ENCODE measurements around the gene LTBP4. TPM values are rescaled to one million over a fixed set of nuclear protein-coding genes. Genes with fewer than 3 reads are reported as not detected.

The LTBP4 gene
- total and polyA plus RNA-seq, 10 donors: 26.5 to 197 (median 148) TPM

DNA sequence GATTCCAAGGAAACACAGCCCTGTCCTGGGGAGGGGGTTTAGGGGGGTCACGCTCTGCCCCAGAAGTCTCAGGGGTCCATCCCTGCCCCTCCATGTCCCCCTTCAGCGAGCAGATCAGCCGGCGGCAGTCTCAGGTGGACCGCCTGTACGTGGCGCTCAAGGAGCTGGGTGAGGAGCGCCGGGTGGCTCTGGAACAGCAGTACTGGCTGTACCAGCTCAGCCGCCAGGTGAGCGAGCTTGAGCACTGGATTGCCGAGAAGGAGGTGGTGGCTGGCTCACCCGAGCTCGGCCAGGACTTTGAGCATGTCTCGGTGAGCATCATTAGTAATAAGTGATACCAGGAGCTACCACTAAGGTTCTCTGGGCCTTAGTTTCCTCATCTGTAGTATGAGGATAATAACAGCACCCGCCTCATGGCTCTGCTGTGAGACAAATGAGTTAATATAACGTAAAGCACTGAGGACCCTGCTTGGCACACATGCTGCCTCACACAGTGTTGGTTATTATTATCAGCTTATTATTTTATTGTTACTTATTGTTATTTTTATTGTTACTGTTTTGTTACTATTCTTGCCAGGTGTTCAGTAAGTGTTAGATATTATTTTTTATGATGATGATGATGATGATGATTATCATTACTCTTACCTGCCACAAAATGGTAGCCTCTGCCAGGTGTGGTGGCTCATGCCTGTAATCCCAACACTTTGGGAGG, 45.0 kb upstream of the LTBP4 start:
- Histone ChIP-seq H3K4me1 (peaks cover 0 to 5% (median 0%) of the 10 kb centered on the region in 6 donors), H3K4me3 (no peak overlapping the region), H3K27ac (no peak overlapping the region), H3K27me3 (replicated peaks in 1 of 7) (peaks cover 6 to 78% (median 25%) of the 10 kb centered on the region in 7 donors), H3K9me3 (no peaks in the 10 kb centered on the region), H3K36me3 (no peaks in the 10 kb centered on the region)
- WGBS, 5 donors: 78 to 86% (median 83%) methylated on average over 17 of the region's 17 CpGs
- DNase-seq: no peak
- TF ChIP-seq POLR2A (IDR thresholded peaks at IDR 0.05): no peak
- TF ChIP-seq, protein P1, sequence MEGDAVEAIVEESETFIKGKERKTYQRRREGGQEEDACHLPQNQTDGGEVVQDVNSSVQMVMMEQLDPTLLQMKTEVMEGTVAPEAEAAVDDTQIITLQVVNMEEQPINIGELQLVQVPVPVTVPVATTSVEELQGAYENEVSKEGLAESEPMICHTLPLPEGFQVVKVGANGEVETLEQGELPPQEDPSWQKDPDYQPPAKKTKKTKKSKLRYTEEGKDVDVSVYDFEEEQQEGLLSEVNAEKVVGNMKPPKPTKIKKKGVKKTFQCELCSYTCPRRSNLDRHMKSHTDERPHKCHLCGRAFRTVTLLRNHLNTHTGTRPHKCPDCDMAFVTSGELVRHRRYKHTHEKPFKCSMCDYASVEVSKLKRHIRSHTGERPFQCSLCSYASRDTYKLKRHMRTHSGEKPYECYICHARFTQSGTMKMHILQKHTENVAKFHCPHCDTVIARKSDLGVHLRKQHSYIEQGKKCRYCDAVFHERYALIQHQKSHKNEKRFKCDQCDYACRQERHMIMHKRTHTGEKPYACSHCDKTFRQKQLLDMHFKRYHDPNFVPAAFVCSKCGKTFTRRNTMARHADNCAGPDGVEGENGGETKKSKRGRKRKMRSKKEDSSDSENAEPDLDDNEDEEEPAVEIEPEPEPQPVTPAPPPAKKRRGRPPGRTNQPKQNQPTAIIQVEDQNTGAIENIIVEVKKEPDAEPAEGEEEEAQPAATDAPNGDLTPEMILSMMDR (IDR thresholded peaks at IDR 0.05 in 8 of 11, conservative IDR thresholded peaks at IDR 0.05 in 3 of 11): no peak
- no peak for TF ChIP-seq POLR2AphosphoS5 (IDR thresholded peaks at IDR 0.05)
- intact Hi-C loops (cut with DNase I; ENCODE audit: low total_unique reads): no loop called here

DNA sequence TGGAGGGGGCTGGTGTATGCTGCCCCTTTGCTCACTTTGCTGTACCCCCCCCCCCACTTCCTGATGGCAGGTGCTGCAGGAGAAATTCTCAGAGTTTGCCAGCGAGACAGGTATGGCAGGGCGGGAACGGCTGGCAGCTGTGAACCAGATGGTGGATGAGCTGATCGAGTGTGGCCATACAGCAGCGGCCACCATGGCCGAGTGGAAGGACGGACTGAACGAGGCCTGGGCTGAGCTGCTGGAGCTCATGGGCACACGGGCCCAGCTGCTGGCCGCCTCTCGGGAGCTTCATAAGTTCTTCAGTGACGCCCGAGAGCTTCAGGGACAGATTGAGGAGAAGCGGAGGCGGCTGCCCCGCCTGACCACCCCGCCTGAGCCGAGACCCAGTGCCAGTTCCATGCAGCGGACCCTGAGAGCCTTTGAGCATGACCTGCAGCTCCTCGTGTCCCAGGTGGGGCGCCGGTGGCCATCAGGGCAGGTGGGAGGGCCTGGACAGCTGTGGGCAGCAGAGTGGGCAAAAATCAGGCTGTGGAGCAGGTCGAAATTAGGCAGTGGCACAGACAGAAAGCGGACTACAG, 44.1 kb upstream of the LTBP4 start:
- intact Hi-C loops (cut with DNase I; ENCODE audit: low total_unique reads): no loop called here
- Histone ChIP-seq H3K9me3 (no peaks in the 10 kb centered on the region), H3K27me3 (replicated peaks in 1 of 7) (peaks cover 6 to 78% (median 28%) of the 10 kb centered on the region in 7 donors), H3K27ac (no peak overlapping the region), H3K4me1 (peaks cover 0 to 5% (median 0%) of the 10 kb centered on the region in 6 donors), H3K36me3 (no peaks in the 10 kb centered on the region), H3K4me3 (no peak overlapping the region)
- WGBS, 5 donors: 80 to 91% (median 85%) methylated on average over 14 to 24 of the region's 24 CpGs
- TF ChIP-seq POLR2A (IDR thresholded peaks at IDR 0.05) (no peak), POLR2AphosphoS5 (IDR thresholded peaks at IDR 0.05) (no peak)
- TF ChIP-seq, protein P1 (IDR thresholded peaks at IDR 0.05 in 8 of 11, conservative IDR thresholded peaks at IDR 0.05 in 3 of 11): no peak
- DNase-seq: no peak

DNA sequence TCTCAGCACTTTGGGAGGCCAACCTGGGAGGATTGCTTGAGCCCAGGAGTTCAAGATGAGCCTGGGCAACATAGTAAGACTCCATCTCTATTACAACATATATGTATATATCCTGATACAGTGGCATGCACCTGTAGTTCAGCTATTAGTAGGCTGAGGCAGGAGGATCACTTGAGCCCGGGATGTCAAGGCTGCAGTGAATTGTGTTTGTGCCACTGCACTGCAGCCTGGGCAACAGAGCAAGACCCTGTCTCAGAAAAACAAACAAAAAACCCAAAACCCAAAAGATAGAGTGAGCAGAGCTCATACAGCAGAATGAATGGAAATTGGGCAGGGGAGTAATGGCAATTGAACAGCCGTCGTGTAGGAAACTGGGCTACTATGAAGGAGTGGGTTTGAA, 41.8 kb upstream of the LTBP4 start:
- no peak overlapping the region for H3K27ac ChIP-seq
- TF ChIP-seq POLR2A (IDR thresholded peaks at IDR 0.05) (no peak), POLR2AphosphoS5 (IDR thresholded peaks at IDR 0.05) (no peak)
- TF ChIP-seq, protein P1 (IDR thresholded peaks at IDR 0.05 in 8 of 11, conservative IDR thresholded peaks at IDR 0.05 in 3 of 11): no peak
- WGBS, 5 donors: 65 to 89% (median 81%) methylated on average over 3 of the region's 3 CpGs
- H3K4me3 ChIP-seq: no peak overlapping the region
- no peak for DNase-seq
- no peaks in the 10 kb centered on the region for H3K4me1 ChIP-seq
- H3K27me3 ChIP-seq (replicated peaks in 1 of 7): peaks cover 0 to 78% (median 14%) of the 10 kb centered on the region in 7 donors
- no peaks in the 10 kb centered on the region for H3K36me3 ChIP-seq
- intact Hi-C loops (cut with DNase I; ENCODE audit: low total_unique reads): no loop called here
- no peaks in the 10 kb centered on the region for H3K9me3 ChIP-seq

DNA sequence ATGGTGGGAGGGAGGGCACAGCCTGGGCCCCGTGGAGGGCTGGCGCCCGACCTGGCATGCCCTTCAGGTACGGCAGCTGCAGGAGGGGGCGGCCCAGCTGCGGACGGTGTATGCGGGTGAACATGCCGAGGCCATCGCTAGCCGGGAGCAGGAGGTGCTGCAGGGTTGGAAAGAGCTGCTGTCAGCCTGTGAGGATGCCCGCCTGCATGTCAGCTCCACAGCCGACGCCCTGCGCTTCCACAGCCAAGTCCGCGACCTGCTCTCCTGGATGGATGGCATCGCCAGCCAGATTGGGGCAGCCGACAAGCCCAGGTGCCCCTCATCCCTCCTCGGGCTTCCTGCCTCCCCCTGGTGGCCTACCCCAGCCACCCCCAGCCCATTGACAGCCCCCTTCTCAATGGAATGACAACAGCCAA, 41.1 kb upstream of the LTBP4 start:
- Histone ChIP-seq H3K9me3 (no peaks in the 10 kb centered on the region), H3K27me3 (replicated peaks in 1 of 7) (peaks cover 0 to 78% (median 14%) of the 10 kb centered on the region in 7 donors), H3K4me1 (no peaks in the 10 kb centered on the region), H3K27ac (no peak overlapping the region), H3K36me3 (no peaks in the 10 kb centered on the region), H3K4me3 (no peak overlapping the region)
- DNase-seq: no peak
- 72 to 82% (median 80%) methylated on average over 16 to 20 of the region's 20 CpGs for WGBS, 5 donors
- intact Hi-C loops (cut with DNase I; ENCODE audit: low total_unique reads): no loop called here
- TF ChIP-seq, protein P1 (IDR thresholded peaks at IDR 0.05 in 8 of 11, conservative IDR thresholded peaks at IDR 0.05 in 3 of 11): no peak
- TF ChIP-seq POLR2A (IDR thresholded peaks at IDR 0.05): no peak
- no peak for TF ChIP-seq POLR2AphosphoS5 (IDR thresholded peaks at IDR 0.05)

Data from spleen (tissue), 11 donors.